AG09309 (cell line): ENCODE results near the gene UBE2L6.

Experiments
- DNase-seq: peaks from one replicate; pipeline ENCODE4 v3.0.0-alpha.2; 2010; ENCODE audit warnings: low read depth
- H3K4me3 ChIP-seq: 2 replicates; pipeline ENCODE4 v1.5.1; 2011; ENCODE audit warnings: mild to moderate bottlenecking, low read depth, low read length, moderate library complexity; ENCODE audit not compliant: control insufficient read depth
- CTCF ChIP-seq: IDR thresholded peaks from 2 replicates; pipeline ENCODE4 v1.5.1; 2011; ENCODE audit warnings: mild to moderate bottlenecking, low read depth, low read length, inconsistent platforms; ENCODE audit not compliant: insufficient read depth, control insufficient read depth; ENCODE audit errors: missing control alignments

UBE2L6 gene

DNA sequence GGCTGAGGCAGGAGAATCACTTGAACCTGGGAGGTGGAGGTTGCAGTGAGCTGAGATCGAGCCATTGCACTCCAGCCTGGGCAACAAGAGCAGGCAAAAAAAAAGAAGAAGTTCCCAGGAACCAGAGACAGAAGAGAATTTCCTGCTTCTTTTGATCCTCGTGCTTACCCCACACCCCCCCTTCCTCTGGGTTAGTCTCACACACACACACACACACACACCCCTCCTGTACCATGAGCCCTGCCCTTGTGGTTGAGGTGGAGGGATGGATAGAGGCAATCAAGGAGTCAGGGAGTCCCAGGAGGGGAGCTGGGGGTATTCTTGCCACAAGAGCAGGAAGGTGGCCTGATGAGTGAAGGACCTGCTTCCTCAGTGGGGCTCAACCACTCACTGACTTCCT lies 4.1 kb upstream of the UBE2L6 start:
- no peak overlapping the region for H3K4me3 ChIP-seq
- no peak for DNase-seq
- TF ChIP-seq CTCF, result no peak

- peak; percentile 14 for DNase-seq
- peak overlapping the region; percentile 86 for H3K4me3 ChIP-seq
- TF ChIP-seq CTCF, result peak; percentile 96
Observed at GRCh38 chr11:57568330-57568766, 876 bp upstream of the UBE2L6 start.

- no peak for TF ChIP-seq CTCF
- H3K4me3 ChIP-seq, result peak overlapping the region; percentile 86
- no peak for DNase-seq
Observed at GRCh38 chr11:57566905-57567514, 462 bp downstream of the UBE2L6 start.

- TF ChIP-seq CTCF, result no peak
- DNase-seq, result peak; percentile 25
- peak overlapping the region; percentile 86 for H3K4me3 ChIP-seq
Observed at GRCh38 chr11:57566005-57566904, 1.2 kb downstream of the UBE2L6 start.

GRCh38 chr11:57562596-57562995 lies 4.9 kb downstream of the UBE2L6 start:
- no peak overlapping the region for H3K4me3 ChIP-seq
- DNase-seq, result no peak
- TF ChIP-seq CTCF, result no peak

- DNase-seq, result no peak
- no peak overlapping the region for H3K4me3 ChIP-seq
- TF ChIP-seq CTCF, result no peak
Observed at GRCh38 chr11:57560146-57560545, 7.3 kb downstream of the UBE2L6 start.
